HG02678 (cell line): ENCODE measurements around the gene LRRC41.

Experiments
- ATAC-seq: cut with Tn5 transposase; IDR thresholded peaks from one replicate; pipeline ENCODE4 v1.9.1; 2021; ENCODE audit warnings: mild to moderate bottlenecking, moderate library complexity; ENCODE audit not compliant: unreplicated experiment

LRRC41 gene

GRCh38 chr1:46288485-46289133 lies 14.8 kb downstream of the LRRC41 start:
- no peak for ATAC-seq

DNA sequence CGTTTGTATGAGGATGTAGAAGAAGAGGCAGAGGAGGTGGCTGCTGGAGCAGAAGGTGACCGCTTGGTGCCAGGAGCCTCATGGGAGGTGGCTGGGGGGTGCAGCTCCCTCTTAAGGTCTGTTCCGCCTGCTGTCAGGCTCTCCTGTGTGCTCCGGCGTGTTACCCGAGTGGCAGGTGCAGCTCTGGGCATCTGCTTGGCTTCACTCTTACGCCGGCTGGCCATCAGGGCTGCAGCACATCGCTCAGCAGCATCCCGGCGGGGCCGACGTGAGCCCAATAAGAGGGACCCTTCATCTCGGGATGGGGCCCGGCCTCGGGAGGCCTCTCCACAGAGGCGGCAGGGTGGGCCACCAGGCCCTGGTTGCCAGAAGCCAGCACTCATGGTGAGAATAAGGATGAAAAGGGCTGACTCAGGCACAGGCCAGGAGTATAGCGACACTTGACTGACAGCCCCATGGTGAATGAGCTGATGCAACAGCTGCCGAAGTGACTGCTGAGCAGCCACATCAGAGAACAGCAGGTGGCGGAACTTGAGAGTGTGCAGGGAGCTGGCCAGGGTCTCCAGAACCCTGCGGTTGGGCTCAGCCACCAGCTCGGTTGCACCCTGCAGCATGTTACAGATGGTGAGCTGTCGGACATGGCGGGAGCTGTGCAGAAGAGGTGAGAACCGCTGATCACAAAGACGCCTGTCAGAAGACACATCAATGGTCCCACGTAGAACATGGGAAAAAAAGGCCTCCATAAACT lies 17.5 kb downstream of the LRRC41 start:
- no peak for ATAC-seq

DNA sequence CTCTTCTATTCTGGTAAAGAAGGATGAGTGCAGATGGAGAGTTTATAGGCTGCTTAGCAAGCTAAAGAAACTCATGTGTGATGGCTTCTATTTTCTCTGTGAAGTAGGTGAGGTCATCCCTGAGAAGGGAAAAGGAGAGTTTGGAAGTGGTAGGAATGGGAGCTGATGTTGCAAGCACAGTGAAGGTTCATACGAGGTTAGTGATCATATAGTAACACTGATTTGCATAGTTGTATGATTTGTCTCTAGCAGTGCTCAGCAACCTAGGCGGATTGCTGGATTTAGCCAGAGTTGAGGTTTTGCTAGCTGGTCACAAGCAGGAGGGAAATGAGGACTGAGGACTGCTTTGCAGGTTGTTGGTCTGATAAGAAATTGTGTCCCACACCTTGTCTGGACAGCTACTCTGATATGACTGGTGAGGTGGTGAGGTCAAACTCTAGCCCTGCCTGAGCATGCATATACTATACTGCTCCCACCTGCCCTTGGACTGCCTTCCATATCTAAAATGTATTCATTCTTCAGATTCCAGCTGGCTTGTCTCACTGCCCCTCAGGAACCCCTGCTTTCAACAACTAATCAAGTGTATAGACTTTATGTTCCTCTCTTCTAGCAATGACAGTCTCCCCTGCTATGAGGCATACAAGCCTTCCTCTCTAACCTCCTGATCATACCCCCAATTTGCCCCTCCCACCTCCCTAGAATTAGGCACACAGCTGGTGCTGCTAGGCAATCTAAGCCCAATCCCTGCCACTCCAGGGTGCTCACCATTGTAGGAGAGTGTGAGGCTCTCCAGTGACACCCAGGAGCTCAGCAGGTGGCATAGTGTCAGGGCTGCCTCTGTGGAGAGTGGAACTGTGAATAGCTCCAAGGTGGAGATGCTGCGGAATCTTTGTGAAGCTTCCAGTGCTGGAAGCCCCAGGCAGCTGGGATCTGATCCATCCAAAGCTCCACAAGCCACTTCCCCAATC lies 18.5 kb downstream of the LRRC41 start:
- no peak for ATAC-seq

DNA sequence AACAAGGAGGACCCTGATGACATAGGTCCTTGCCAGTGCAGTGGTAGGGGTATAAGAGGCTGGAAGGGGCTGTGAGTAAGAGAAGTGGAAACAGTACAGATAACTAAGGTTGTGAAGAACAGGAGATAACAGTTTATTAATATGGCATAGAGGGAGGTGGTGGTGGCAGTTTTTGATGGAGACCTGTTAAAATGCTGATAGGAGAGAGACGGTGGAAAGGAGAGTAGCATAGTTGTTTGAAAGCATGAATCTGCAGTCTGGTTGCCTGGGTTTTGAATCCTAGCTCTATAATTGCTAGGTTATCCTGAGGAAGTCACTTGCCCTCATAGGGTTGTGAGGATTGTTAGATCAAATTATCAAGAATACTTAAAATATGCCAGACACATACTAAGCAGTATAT lies 19.4 kb downstream of the LRRC41 start:
- no peak for ATAC-seq

DNA sequence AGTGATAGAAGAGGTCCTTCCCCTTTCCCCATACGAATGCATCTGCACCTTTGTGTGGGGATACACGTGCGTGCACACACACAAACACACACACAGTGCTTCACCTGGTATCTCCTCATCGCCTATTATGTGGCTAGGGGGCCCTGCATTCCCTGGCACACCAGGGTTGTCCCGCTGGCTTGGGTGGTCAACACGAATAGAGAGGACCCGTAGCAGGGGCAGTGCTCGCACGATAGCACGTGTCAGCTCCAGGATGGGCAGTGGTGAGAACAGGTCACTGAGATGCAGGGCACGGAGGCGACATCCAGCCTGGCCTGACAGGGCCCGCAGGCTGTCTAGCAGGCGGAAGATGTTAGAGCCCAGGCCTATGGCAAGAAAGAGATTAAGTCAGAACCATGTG lies 22.4 kb downstream of the LRRC41 start:
- ATAC-seq, result no peak

GRCh38 chr1:46280092-46280491 lies 23.3 kb downstream of the LRRC41 start:
- ATAC-seq, result no peak

DNA sequence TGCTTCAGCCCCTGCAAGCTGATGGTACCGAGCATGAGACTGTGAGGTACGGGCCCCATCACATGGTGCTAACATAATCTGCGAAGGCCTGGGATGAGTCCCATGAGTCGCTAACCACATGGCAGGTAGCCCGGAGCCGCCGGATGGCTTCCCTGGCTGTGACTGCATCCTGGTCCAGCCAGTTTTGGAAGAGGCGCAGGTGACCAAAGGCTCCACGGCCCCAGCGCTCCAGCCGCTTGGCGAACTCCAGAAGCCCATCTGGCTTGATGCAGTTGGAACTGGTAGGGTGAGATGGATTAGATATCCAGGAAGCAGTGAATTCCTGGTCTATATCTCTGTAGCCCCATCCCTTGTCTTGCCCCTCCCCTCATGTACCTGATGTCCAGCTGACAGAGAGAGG lies 24.6 kb downstream of the LRRC41 start:
- no peak for ATAC-seq

DNA sequence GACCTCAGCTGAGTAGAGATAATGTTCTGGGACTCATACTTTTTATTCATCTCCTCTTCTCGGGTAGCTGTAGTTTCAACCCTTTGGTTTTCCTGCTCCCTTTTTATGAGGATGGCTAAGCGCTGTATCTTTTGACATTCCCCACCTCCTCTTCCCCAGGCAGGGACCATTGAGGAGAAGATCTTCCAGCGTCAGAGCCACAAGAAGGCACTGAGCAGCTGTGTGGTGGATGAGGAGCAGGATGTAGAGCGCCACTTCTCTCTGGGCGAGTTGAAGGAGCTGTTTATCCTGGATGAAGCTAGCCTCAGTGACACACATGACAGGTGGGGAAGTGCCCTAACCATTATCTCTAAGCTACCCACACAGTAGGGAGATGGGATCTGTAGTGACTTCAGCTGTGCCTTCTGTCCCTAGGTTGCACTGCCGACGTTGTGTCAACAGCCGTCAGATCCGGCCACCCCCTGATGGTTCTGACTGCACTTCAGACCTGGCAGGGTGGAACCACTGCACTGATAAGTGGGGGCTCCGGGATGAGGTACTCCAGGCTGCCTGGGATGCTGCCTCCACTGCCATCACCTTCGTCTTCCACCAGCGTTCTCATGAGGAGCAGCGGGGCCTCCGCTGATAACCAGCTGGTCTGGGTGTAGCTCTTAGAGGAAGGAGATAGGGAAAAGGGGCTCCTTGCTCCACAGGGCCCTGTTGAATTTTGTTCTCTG lies 25.6 kb downstream of the LRRC41 start:
- no peak for ATAC-seq

DNA sequence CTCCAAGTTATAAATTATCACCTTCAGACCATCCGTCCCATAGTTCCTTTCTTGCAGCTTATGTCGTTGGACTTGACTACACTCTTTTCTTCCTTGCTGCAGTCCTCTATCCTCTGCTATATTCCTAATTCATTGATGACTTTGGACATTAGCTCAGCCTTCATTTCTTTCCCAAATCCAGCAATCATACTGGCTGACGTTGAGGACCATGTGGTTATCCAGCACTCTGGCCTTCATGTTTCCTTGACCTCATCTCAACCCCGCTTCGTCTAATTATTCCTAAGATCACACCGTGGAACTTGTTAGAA lies 28.4 kb downstream of the LRRC41 start:
- no peak for ATAC-seq

- ATAC-seq, result no peak
Measured at GRCh38 chr1:46274225-46275029, 29.0 kb downstream of the LRRC41 start.

GRCh38 chr1:46268578-46268977 lies 34.8 kb downstream of the LRRC41 start:
- ATAC-seq, result no peak

- no peak for ATAC-seq
Measured at GRCh38 chr1:46263146-46263545, 40.3 kb downstream of the LRRC41 start.

DNA sequence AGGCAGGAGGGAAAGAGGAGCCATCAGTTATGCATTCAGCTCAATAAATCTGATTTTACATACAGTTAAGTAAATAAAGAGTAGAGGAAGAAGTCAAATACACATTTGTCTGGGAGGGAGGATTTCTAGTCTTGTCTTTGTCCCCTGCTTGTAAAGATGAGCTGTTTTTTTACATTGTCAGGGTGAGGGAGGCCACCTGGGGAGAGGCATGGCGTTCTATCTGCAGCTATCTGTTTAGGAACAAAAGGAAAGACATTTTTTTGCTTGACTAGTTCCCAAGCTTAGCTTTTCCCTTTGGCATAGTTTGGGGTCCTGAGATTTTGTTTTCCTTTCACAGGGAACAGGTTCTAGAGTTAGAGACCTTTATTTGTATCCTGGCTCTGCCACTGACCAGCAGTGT lies 40.9 kb downstream of the LRRC41 start:
- no peak for ATAC-seq

DNA sequence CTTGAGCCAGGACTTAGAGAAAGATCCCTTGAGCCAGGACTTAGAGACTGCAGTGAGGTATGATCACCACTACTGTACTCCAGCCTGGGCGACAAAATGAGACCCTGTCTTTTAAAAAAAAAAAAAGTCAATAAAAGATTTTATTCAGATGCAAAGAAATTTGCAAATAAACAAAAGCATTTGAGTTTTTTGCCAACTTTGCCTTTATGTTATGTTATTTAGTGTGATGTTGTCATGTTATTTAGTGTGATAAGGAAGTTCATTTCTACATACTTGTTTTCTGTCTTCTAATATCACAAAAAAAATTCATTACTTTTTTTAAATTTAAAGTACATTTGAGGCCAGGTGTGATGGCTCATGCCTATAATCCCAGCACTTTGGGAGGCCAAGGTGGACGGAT lies 46.9 kb downstream of the LRRC41 start:
- ATAC-seq, result no peak

DNA sequence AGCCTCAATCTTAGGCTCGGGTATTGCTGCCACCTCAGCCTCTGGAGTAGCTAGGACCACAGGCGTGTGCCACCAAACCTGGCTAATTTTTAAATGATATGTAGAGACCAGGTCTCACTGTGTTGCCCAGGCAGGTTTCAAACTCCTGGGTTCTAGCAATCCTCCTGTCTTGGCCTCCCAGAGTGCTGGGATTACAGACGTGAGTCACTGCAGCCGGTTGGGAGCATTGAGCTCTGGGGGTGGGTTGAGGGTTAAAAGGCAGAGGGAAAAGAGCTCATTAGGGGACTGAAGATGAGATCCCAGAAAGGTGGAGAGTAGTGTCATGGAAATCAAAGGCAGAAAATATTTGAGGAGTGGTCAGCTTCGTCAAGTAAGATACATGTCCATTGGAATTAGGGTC lies 48.7 kb downstream of the LRRC41 start:
- ATAC-seq, result no peak

GRCh38 chr1:46248122-46248920 lies 55.1 kb downstream of the LRRC41 start:
- no peak for ATAC-seq

GRCh38 chr1:46247436-46248121 lies 55.8 kb downstream of the LRRC41 start, which contains the start of gene RAD54L:
Gene RAD54L, plus strand, starts transcription at chr1:46247763. Its CDS starts 643 bp downstream, at chr1:46248406.
- peak; percentile 91 for ATAC-seq

GRCh38 chr1:46246548-46247435 lies 56.6 kb downstream of the LRRC41 start:
- ATAC-seq, result peak; percentile 56
